ENCODE results near the gene CPB2. TPM values are rescaled to one million over a fixed set of nuclear protein-coding genes. Genes with fewer than 3 reads are reported as not detected.

The CPB2 gene
- total and polyA plus RNA-seq, 9 of the 15 experiments (the other 6 are each of a cell fraction or from before 2014, with no cell fraction given), result 0.03 to 0.16 (median 0.07) TPM; not detected in 6

GRCh38 chr13:46129955-46130618, 25.3 kb upstream of the CPB2 start:
- no peak overlapping the region for H3K4me2 ChIP-seq (ENCODE audit: insufficient read depth, low read length)
- WGBS (ENCODE audit: insufficient coverage, low coverage, missing lambda C conversion rate), result 94% methylated on average over 2 of the region's 3 CpGs
- TF ChIP-seq MYBL2 (IDR thresholded peaks at IDR 0.05; ENCODE audit: low read depth) (no peak), MYBL2 (CRISPR knock-in tag; IDR thresholded peaks at IDR 0.05; ENCODE audit: borderline replicate concordance) (no peak), CHCHD3 (CRISPR knock-in tag; IDR thresholded peaks at IDR 0.05) (no peak), HNRNPLL (IDR thresholded peaks at IDR 0.05; ENCODE audit: low read depth, low read length, poor library complexity, severe bottlenecking) (no peak), MIER1 (IDR thresholded peaks at IDR 0.05; ENCODE audit: low read depth) (no peak), SMAD4 (CRISPR knock-in tag; conservative IDR thresholded peaks at IDR 0.05) (no peak), THRAP3 (IDR thresholded peaks at IDR 0.05; ENCODE audit: borderline replicate concordance) (no peak), HDAC1 (IDR thresholded peaks at IDR 0.05) (no peak), MAX (CRISPR knock-in tag; IDR thresholded peaks at IDR 0.05) (no peak), SIN3B (IDR thresholded peaks at IDR 0.05; ENCODE audit: low read depth) (no peak), AFF4 (CRISPR knock-in tag; IDR thresholded peaks at IDR 0.05) (no peak)
- H3K9ac ChIP-seq (ENCODE audit: insufficient read depth in 1 of 2, low read depth in 2 of 2, low read length in 2 of 2), result no peak overlapping the region
- CTCF ChIA-PET (ENCODE audit: low intra/inter-chr PET ratio), result no interaction called here
- no peak overlapping the region for H3K4me3 ChIP-seq
- H3K9me3 ChIP-seq (replicated peaks; ENCODE audit: control insufficient read depth, insufficient read depth, low read depth, low read length), result no peaks in the 10 kb centered on the region
- peaks cover 81% of the 10 kb centered on the region; the same call in 2 of the 3 replicates for H3K36me3 ChIP-seq (ENCODE audit: control insufficient read depth, insufficient read depth, low read length)
- FAIRE-seq (no peak), ATAC-seq (no peak), DNase-seq (ENCODE audit: extremely low read depth in 1 of 4, low spot score in 3 of 4) (no peak)
- POLR2A ChIA-PET, result no interaction called here
- H3K79me2 ChIP-seq (ENCODE audit: control insufficient read depth, insufficient read depth, low read length), result no peaks in the 10 kb centered on the region
- H4K20me1 ChIP-seq (replicated peaks; ENCODE audit: control insufficient read depth, insufficient read depth, low read length), result no peaks in the 10 kb centered on the region
- in situ Hi-C loops (cut with MboI), result no loop called here
- no peak overlapping the region for H2AFZ ChIP-seq (ENCODE audit: low read depth, low read length)
- intact Hi-C loops (cut with micrococcal nuclease), result loop anchor here (5.0 kb wide), 1 partner anchor 78 kb away; the partner anchor contains the start of gene ZC3H13
- no peaks in the 10 kb centered on the region for H3K9me1 ChIP-seq (ENCODE audit: control insufficient read depth, insufficient read depth, low read length)
- BruUV-seq (replicated peaks), result no TSS peak
- H3K27ac ChIP-seq (ENCODE audit: extremely low read depth, low read depth, low read length), result no peak overlapping the region
- H3K4me1 ChIP-seq (replicated peaks in 1 of 2; ENCODE audit: control insufficient read depth in 2 of 2, insufficient read depth in 2 of 2, low read length in 2 of 2), result peaks cover 0 to 14% of the 10 kb centered on the region in 2 experiments; a peak in 3 of 5 replicates
- no peaks in the 10 kb centered on the region for H3K27me3 ChIP-seq (ENCODE audit: control insufficient read depth in 2 of 2, insufficient read depth in 2 of 2, low read length in 2 of 2)
